Testis (tissue), 5 donors: Measurements from ENCODE around the gene TBX18. TPM values are rescaled to one million over a fixed set of nuclear protein-coding genes. Genes with fewer than 3 reads are reported as not detected.

Source experiments
- DNase-seq: peaks from one replicate; pipeline ENCODE4 v3.0.0-alpha.2; 2019
- H3K27ac ChIP-seq, 2 donors: fragments of 200-600 bp; sonication (generic); one replicate each; pipeline ENCODE4 v1.5.1; 2019
- H3K27me3 ChIP-seq: fragments of 200-600 bp; sonication (generic); one replicate; pipeline ENCODE4 v1.5.1; 2019
- H3K36me3 ChIP-seq: fragments of 200-600 bp; sonication (generic); one replicate; pipeline ENCODE4 v1.5.1; 2017; ENCODE audit warnings: low read depth; ENCODE audit errors: missing control alignments
- H3K4me1 ChIP-seq: fragments of 200-600 bp; sonication (generic); one replicate; pipeline ENCODE4 v1.5.1; 2019
- H3K4me3 ChIP-seq, 2 donors: fragments of 200-600 bp; sonication (generic); one replicate each; pipeline ENCODE4 v1.5.1; 2017 to 2019
- H3K9me3 ChIP-seq: fragments of 200-600 bp; sonication (generic); one replicate; pipeline ENCODE4 v1.5.1; 2017
- POLR2A ChIP-seq: fragments of 450-650 bp; IDR thresholded peaks from one replicate; pipeline ENCODE4 v1.6.1; 2017; ENCODE audit warnings: antibody characterized with exemption, mild to moderate bottlenecking, moderate library complexity
- WGBS, 2 donors: methylation state at CpG; one replicate each; pipeline ENCODE4 v1.1.5; 2018; 5-methylcytosine and 5-hydroxymethylcytosine counted together
- intact Hi-C: fragments of 100-400 bp; cut with DNase I; formaldehyde crosslinking; loops from one replicate; pipeline ENCODE4 v1.15.1; 2023; ENCODE audit warnings: low total_unique reads
- long read RNA-seq, 2 donors: transcript quantifications; one replicate each; lab custom pipeline, GENCODE V29; 2026
- polyA plus RNA-seq: library from polyadenylated mRNA; stranded (reverse); fragments of 350-450 nt; fragmentation: Illumina TruSeq; extraction: RNeasy Lipid Tissue Mini Kit (QIAGEN cat#74804); gene quantifications from one replicate; pipeline ENCODE4 v1.2.3, GENCODE V29; 2014; ENCODE audit warnings: low read depth, low replicate concordance; ENCODE audit not compliant: insufficient read depth
- total RNA-seq, 2 donors: library from RNA; depleted of rRNA; stranded (reverse); fragments of >200 nt; gene quantifications; one replicate each; pipeline ENCODE4 v1.2.3, GENCODE V29; 2016
- TF ChIP-seq, protein P1 (sequence below), 3 experiments: fragments of 450-650 bp in 2 of 3; fragments of 200-600 bp in 1 of 3; sonication (generic) in 1 of 3; IDR thresholded peaks; one replicate each; pipeline ENCODE4 v1.5.1; 2016 to 2019; ENCODE audit warnings: antibody characterized with exemption in 3 of 3, mild to moderate bottlenecking in 2 of 3, moderate library complexity in 1 of 3

The TBX18 gene
- 1 to 10 TPM; 4.6 to 10.0 TPM for total RNA-seq
- polyA plus RNA-seq, result 3.9 TPM
- long read RNA-seq, donor 1, full-length matches to known transcripts, result 2 of 2 reads
- long read RNA-seq, donor 1, partial matches to known transcripts, result 0 of 2 reads
- long read RNA-seq, donor 1, other reads (novel, unspliced or antisense), result 0 of 2 reads
- long read RNA-seq, donor 2, result 0 reads

DNA sequence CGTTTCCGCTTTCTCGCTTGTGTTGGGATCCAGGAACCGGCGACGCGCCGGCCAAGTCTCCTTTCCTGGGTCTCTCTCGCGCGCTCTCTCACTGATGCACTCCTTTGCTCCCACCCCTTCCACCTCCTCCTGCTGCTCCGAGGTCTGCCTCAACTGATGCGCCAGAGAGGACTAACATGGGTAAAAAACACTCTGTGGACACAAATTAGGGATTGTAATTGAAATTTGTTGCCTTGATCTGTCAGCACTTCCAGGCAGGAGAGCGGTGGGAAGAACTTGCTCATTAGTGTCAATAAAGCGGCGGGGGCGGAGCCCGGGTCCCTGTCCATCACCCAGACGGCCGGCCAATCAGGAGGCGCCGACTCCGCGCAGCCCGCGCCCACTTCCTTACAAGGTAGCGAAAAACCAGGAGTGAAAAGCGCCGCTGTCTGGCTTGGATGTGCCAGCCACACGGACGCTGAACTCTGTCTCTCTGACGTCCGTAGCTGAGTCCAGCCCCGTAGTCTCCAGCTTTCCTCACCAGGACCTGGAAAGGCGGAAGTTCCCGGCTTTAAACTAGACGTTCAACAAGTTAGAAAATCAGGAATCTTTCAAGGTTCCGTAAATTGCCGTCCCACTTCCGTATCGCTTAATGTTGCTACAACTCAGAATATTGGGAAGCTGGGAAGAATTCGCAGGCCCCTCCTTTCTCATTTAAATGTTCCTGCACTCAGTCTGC, at the start of gene TBX18:
TBX18 (minus strand) TSS at position 267 of the 718 bp plus-strand sequence. CDS start 417 bp downstream, outside the sequence.
- Histone ChIP-seq H3K27me3 (peaks cover 9% of the 10 kb centered on the region), H3K4me1 (no peaks in the 10 kb centered on the region), H3K4me3 (peak within 1 kb of the TSS; percentile 44 to 52), H3K27ac (peak within 1 kb of the TSS in 1 of 2 donors; percentile 54), H3K36me3 (no peaks in the 10 kb centered on the region), H3K9me3 (no peaks in the 10 kb centered on the region)
- DNase-seq, result peak; percentile 95
- intact Hi-C loops, result no loop called here
- 5 to 9% methylated on average over 37 to 42 of the region's 42 CpGs for WGBS, 2 donors
- TF ChIP-seq POLR2A, result no peak
- TF ChIP-seq, protein P1, sequence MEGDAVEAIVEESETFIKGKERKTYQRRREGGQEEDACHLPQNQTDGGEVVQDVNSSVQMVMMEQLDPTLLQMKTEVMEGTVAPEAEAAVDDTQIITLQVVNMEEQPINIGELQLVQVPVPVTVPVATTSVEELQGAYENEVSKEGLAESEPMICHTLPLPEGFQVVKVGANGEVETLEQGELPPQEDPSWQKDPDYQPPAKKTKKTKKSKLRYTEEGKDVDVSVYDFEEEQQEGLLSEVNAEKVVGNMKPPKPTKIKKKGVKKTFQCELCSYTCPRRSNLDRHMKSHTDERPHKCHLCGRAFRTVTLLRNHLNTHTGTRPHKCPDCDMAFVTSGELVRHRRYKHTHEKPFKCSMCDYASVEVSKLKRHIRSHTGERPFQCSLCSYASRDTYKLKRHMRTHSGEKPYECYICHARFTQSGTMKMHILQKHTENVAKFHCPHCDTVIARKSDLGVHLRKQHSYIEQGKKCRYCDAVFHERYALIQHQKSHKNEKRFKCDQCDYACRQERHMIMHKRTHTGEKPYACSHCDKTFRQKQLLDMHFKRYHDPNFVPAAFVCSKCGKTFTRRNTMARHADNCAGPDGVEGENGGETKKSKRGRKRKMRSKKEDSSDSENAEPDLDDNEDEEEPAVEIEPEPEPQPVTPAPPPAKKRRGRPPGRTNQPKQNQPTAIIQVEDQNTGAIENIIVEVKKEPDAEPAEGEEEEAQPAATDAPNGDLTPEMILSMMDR (IDR thresholded peaks at IDR 0.05), result no peak

DNA sequence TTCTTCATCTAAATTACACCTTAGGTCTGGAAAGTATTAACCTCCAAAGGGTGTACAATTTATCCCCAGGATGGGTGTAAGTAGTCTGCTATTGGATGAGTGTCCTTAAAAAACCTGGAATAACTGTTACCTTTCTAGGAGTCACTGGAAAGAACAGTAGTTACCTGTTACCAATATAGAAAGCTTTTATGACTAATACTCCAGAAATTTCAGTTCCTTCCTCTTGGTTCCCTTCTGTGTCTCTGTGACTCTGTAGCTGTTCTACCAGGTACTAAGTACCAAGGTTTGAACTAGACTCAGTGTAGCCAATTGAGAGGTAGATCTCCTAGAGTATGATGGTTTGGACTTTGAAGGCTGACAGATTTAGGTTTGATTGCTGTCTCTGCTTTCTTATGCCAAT, 47.0 kb upstream of the TBX18 start:
- TF ChIP-seq POLR2A, result no peak
- TF ChIP-seq, protein P1 (IDR thresholded peaks at IDR 0.05), result no peak
- H3K9me3 ChIP-seq, result no peaks in the 10 kb centered on the region
- no peaks in the 10 kb centered on the region for H3K4me1 ChIP-seq
- no peak overlapping the region for H3K4me3 ChIP-seq
- intact Hi-C loops, result no loop called here
- H3K27me3 ChIP-seq, result no peaks in the 10 kb centered on the region
- no peak overlapping the region for H3K27ac ChIP-seq
- H3K36me3 ChIP-seq, result no peaks in the 10 kb centered on the region
- no peak for DNase-seq

DNA sequence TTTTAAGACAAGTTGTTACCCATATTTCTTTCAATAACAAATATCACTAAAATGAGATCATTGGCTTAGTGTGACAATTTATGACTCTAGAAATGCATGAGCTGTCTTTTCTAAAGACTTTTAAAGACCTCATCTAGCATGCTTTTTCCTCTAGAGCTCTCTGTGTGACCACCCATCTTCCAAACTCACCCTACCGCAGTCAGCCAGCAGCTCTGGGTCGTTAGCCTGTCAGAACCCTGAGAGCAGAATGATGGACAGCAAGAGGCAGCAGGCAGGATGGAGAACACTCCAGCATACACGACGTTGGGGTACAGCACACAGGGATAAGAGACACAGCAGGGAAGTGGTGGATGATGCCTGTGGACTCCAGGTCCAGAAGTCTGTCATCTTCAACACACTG, 45.1 kb upstream of the TBX18 start:
- no peaks in the 10 kb centered on the region for H3K36me3 ChIP-seq
- no peaks in the 10 kb centered on the region for H3K4me1 ChIP-seq
- no peak overlapping the region for H3K27ac ChIP-seq
- no peak overlapping the region for H3K4me3 ChIP-seq
- no peak for TF ChIP-seq POLR2A
- TF ChIP-seq, protein P1 (IDR thresholded peaks at IDR 0.05), result no peak
- no peaks in the 10 kb centered on the region for H3K9me3 ChIP-seq
- no peaks in the 10 kb centered on the region for H3K27me3 ChIP-seq
- intact Hi-C loops, result no loop called here
- 38 to 53% methylated on average over 4 of the region's 4 CpGs for WGBS, 2 donors
- DNase-seq, result no peak

DNA sequence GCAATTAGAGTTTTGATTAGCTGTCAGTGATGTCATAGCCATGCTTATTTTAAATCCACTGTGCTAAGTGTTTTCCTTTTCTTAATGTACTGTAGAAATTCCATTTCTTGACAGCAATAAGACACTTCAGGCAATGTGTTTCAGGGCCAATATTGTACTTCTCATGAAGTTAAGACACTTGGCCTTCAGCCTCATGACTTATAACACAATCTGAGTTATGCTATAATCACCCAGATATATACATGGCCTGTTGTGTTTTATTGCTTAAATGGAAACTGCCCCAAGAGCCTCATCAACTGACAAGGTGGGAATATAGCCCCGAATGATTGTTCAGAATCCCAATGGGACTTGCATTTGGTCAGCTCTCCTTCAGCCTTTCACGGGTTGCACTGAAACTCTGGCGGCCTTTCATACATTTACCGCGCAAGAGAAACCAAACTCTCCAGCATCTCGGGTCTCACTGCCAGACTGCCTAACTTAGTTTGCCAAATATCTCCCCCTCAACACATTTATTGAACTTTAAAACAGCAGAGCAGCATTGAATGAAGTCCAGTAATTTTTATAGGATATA, 44.2 kb upstream of the TBX18 start:
- 41 to 52% methylated on average over 6 of the region's 6 CpGs for WGBS, 2 donors
- Histone ChIP-seq H3K27ac (no peak overlapping the region), H3K27me3 (no peaks in the 10 kb centered on the region), H3K4me1 (no peaks in the 10 kb centered on the region), H3K9me3 (no peaks in the 10 kb centered on the region), H3K4me3 (no peak overlapping the region), H3K36me3 (no peaks in the 10 kb centered on the region)
- intact Hi-C loops, result no loop called here
- no peak for DNase-seq
- no peak for TF ChIP-seq POLR2A
- TF ChIP-seq, protein P1 (IDR thresholded peaks at IDR 0.05), result no peak
